Esophagus squamous epithelium (tissue), 5 donors: ENCODE results near the gene FOXF1. TPM values are rescaled to one million over a fixed set of nuclear protein-coding genes. Genes with fewer than 3 reads are reported as not detected.

Experiments used
- DNase-seq: peaks from one replicate; lab custom pipeline; 2025; lab: John Stamatoyannopoulos, UW
- H3K27ac ChIP-seq, 4 donors: fragments of 200-600 bp; sonication (generic); one replicate each; pipeline ENCODE4 v1.5.1; 2016 to 2019; ENCODE audit warnings: mild to moderate bottlenecking in 1 of 4
- H3K27me3 ChIP-seq, 4 donors: fragments of 200-600 bp; sonication (generic); 1 replicate in 3 of 4; 2 replicates in 1 of 4; pipeline versions ENCODE4 v1.5.1 to v1.6.0; 2017 to 2021; ENCODE audit warnings: antibody characterized with exemption in 1 of 4
- H3K36me3 ChIP-seq, 3 donors: fragments of 200-600 bp; sonication (generic); one replicate each; pipeline ENCODE4 v1.5.1; 2016 to 2019
- H3K4me1 ChIP-seq, 3 donors: fragments of 200-600 bp; sonication (generic); one replicate each; pipeline ENCODE4 v1.5.1; 2017 to 2019
- H3K4me3 ChIP-seq, 4 donors: fragments of 200-600 bp; sonication (generic); 1 replicate in 3 of 4; 2 replicates in 1 of 4; pipeline ENCODE4 v1.5.1; 2016 to 2019; ENCODE audit warnings: mild to moderate bottlenecking in 2 of 4, moderate library complexity in 1 of 4
- H3K9me3 ChIP-seq, 3 donors: fragments of 200-600 bp; sonication (generic); one replicate each; pipeline ENCODE4 v1.5.1; 2016 to 2019
- POLR2A ChIP-seq, 4 donors: fragments of 450-650 bp; IDR thresholded peaks; one replicate each; pipeline ENCODE4 v1.6.1; 2017; ENCODE audit warnings: antibody characterized with exemption in 4 of 4, mild to moderate bottlenecking in 4 of 4, moderate library complexity in 3 of 4
- WGBS, 2 donors: methylation state at CpG; one replicate each; pipeline ENCODE4 v1.1.5; 2018; 5-methylcytosine and 5-hydroxymethylcytosine counted together
- intact Hi-C: fragments of 100-400 bp; cut with DNase I; formaldehyde crosslinking; loops from one replicate; pipeline ENCODE4 v1.15.0; 2022
- total RNA-seq, 4 donors: library from RNA; depleted of rRNA; stranded (reverse); fragments of >200 nt; gene quantifications; one replicate each; pipeline ENCODE4 v1.1.0, GENCODE V29; 2016
- TF ChIP-seq, protein P1 (sequence below), 6 experiments: fragments of 450-650 bp in 4 of 6; fragments of 200-600 bp in 2 of 6; sonication (generic) in 2 of 6; IDR thresholded peaks; one replicate each; pipeline ENCODE4 v1.5.1; 2016 to 2019; ENCODE audit warnings: antibody characterized with exemption in 6 of 6, mild to moderate bottlenecking in 4 of 6, moderate library complexity in 4 of 6
- donor health status: DM: yes; HTN: yes; CAD: no.

FOXF1 gene
- total RNA-seq, 4 donors from 2014 or later = 0.76 to 8.6 (median 3.0) TPM

DNA sequence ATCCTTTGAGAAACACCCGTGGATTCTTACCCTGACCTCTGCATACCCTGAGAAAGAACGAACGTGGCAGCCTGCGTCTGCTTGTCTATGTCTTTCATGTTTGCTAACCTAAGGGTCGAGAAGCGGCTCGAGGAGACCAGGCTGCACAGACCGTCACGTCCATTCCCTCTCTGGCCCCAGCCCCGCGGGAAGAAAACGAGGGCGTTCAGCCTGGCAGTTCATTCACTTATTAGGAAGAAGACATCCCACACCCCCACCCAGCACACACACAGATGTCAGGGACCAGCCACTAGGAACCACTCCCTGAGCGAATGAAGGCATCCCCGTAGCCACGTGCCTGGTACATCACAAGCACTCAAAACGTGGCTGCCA lies 45.4 kb downstream of the FOXF1 start:
- Histone ChIP-seq H3K27me3 (peaks cover 0 to 29% (median 0%) of the 10 kb centered on the region in 4 donors), H3K36me3 (peaks cover 0 to 21% (median 0%) of the 10 kb centered on the region in 3 donors), H3K4me3 (peak overlapping the region; percentile 74 to 97 (median 88)), H3K4me1 (peaks cover 10 to 30% (median 12%) of the 10 kb centered on the region in 3 donors), H3K9me3 (no peaks in the 10 kb centered on the region), H3K27ac (peak overlapping the region; percentile 92 to 97 (median 94))
- intact Hi-C loops = no loop called here
- DNase-seq = no peak
- TF ChIP-seq POLR2A (IDR thresholded peaks at IDR 0.05) = no peak
- TF ChIP-seq, protein P1, sequence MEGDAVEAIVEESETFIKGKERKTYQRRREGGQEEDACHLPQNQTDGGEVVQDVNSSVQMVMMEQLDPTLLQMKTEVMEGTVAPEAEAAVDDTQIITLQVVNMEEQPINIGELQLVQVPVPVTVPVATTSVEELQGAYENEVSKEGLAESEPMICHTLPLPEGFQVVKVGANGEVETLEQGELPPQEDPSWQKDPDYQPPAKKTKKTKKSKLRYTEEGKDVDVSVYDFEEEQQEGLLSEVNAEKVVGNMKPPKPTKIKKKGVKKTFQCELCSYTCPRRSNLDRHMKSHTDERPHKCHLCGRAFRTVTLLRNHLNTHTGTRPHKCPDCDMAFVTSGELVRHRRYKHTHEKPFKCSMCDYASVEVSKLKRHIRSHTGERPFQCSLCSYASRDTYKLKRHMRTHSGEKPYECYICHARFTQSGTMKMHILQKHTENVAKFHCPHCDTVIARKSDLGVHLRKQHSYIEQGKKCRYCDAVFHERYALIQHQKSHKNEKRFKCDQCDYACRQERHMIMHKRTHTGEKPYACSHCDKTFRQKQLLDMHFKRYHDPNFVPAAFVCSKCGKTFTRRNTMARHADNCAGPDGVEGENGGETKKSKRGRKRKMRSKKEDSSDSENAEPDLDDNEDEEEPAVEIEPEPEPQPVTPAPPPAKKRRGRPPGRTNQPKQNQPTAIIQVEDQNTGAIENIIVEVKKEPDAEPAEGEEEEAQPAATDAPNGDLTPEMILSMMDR (IDR thresholded peaks at IDR 0.05) = no peak
- 25 to 33% methylated on average over 9 to 17 of the region's 17 CpGs for WGBS, 2 donors

DNA sequence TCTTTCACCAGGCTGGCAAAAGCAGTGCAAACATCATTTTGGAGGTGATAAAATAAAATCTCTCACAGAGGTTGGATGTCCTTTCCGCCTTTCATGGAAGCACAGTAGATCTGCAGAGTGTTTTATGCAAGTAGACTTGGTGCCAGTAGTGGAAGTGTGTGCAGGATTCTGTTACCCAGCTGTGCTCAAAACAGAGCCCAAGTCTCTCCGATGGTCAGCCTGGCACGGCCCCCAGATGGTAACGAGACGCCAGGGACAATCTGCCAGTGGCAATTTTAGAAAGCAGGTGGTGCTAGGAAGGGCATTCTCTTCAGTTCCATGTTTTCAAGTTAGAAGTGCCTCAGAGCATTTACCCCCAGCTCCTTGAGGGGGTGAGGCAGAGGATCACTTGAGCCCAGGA lies 46.2 kb downstream of the FOXF1 start:
- H3K9me3 ChIP-seq = no peaks in the 10 kb centered on the region
- WGBS, 2 donors = 53 to 77% methylated on average over 4 to 5 of the region's 5 CpGs
- intact Hi-C loops = no loop called here
- H3K27me3 ChIP-seq = peaks cover 0 to 38% (median 0%) of the 10 kb centered on the region in 4 donors
- H3K4me1 ChIP-seq = peaks cover 10 to 30% (median 12%) of the 10 kb centered on the region in 3 donors
- H3K36me3 ChIP-seq = peaks cover 0 to 12% (median 0%) of the 10 kb centered on the region in 3 donors
- H3K27ac ChIP-seq = no peak overlapping the region
- DNase-seq = no peak
- no peak for TF ChIP-seq POLR2A (IDR thresholded peaks at IDR 0.05)
- TF ChIP-seq, protein P1 (IDR thresholded peaks at IDR 0.05) = no peak
- H3K4me3 ChIP-seq = no peak overlapping the region

DNA sequence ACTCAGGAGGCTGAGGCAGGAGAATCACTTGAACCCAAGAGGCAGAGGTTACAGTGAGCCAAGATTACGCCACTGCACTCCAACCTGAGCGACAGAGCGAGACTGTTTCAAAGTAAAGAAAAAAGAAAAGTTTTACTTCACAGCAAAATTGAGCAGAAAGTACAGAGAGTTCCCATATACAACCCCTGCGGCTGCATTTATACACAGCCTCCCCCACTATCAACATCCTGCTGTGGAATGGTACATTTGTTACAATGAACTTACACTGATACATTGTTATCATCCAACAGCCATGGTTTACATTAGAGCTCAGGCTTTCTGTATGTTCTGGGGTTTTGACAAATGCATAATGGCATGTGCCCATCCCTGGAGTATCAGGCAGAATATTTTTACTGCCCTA lies 47.3 kb downstream of the FOXF1 start:
- H3K27ac ChIP-seq = no peak overlapping the region
- H3K36me3 ChIP-seq = peaks cover 0 to 3% (median 0%) of the 10 kb centered on the region in 3 donors
- no peak overlapping the region for H3K4me3 ChIP-seq
- peaks cover 0 to 45% (median 0%) of the 10 kb centered on the region in 4 donors for H3K27me3 ChIP-seq
- 72 to 78% methylated on average over 4 of the region's 4 CpGs for WGBS, 2 donors
- no peak for TF ChIP-seq POLR2A (IDR thresholded peaks at IDR 0.05)
- TF ChIP-seq, protein P1 (IDR thresholded peaks at IDR 0.05) = no peak
- no peak for DNase-seq
- peaks cover 10 to 30% (median 12%) of the 10 kb centered on the region in 3 donors for H3K4me1 ChIP-seq
- intact Hi-C loops = no loop called here
- no peaks in the 10 kb centered on the region for H3K9me3 ChIP-seq

DNA sequence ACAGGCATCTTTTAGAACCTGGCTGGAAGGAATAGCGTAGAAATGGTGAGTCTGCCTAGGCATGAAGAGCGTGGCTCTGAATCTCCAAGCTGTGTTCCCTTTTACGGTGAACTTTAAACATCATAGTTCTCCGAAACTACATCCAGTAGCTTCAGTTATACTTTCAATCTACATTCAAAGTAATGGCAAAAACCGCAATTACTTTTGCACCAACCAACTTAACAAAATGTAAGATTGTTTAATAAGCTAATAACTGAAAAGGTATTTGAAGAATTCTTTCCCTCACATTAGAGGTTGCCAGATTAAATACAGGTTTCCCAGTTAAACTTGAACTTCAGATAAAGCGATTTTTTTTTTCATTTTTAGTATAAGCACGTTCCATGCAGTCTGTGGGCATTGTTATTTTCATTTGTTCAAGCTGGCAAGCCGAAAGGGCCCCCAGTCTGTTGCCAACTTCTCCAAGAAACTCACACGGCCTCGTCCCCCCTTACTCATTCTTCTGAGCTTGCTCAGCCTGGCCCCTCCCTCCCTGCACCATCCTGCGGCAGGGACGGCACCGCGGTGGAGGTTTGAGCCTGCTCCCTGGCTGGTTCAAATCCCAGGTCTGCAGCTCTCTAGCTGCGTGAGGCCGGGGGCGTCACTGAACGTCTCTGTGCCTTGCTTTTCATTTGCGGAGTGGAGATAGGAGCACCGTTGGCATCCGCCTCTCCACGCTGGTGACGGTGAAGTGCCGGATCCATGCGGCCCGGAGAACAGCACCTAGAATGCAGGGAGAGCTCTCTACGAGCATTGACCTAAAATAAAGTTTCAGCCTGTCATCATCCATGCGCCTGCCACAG lies 48.2 kb downstream of the FOXF1 start:
- WGBS, 2 donors = 68 to 69% methylated on average over 26 of the region's 28 CpGs
- peaks cover 0 to 55% (median 0%) of the 10 kb centered on the region in 4 donors for H3K27me3 ChIP-seq
- H3K4me3 ChIP-seq = no peak overlapping the region
- no peaks in the 10 kb centered on the region for H3K36me3 ChIP-seq
- DNase-seq = no peak
- intact Hi-C loops = no loop called here
- TF ChIP-seq POLR2A (IDR thresholded peaks at IDR 0.05) = no peak
- TF ChIP-seq, protein P1 (IDR thresholded peaks at IDR 0.05) = no peak
- H3K4me1 ChIP-seq = peaks cover 10 to 26% (median 12%) of the 10 kb centered on the region in 3 donors
- H3K9me3 ChIP-seq = no peaks in the 10 kb centered on the region
- H3K27ac ChIP-seq = no peak overlapping the region

DNA sequence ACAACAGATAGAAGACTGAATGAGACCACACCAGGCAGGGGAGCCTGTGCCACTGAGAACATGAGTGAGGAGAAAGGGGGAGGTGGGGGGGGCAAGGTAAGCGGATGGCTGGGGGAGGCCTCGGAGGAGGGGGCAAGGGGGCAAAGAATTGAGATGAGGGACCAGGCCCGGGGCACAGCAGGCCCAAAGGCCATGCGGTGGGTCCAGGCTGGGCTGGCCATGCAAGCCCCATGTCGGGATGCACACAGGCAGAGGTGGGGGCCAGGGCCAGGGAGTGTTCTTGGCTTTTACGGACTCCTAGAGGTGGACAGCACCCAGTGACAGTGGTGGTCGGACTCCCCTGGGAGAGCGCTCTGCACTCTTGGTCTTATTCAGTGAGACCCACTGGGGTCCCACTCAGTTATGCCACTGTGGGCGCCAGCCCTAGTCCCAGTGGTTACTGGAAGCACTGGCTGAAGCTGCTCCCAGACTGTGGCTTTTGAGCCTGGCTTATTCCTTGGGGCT lies 49.5 kb downstream of the FOXF1 start:
- no peaks in the 10 kb centered on the region for H3K9me3 ChIP-seq
- no peak overlapping the region for H3K27ac ChIP-seq
- DNase-seq = no peak
- WGBS, 2 donors = 53 to 79% methylated on average over 4 to 9 of the region's 9 CpGs
- peaks cover 11 to 22% (median 11%) of the 10 kb centered on the region in 3 donors for H3K4me1 ChIP-seq
- H3K27me3 ChIP-seq = peaks cover 7 to 65% (median 9%) of the 10 kb centered on the region in 4 donors
- intact Hi-C loops = loop anchor here (5.0 to 10.0 kb wide), 2 partner anchors 502 to 725 kb away; no protein-coding TSS in a partner anchor
- H3K36me3 ChIP-seq = no peaks in the 10 kb centered on the region
- TF ChIP-seq POLR2A (IDR thresholded peaks at IDR 0.05) = no peak
- TF ChIP-seq, protein P1 (IDR thresholded peaks at IDR 0.05) = no peak
- no peak overlapping the region for H3K4me3 ChIP-seq
